Cardiac muscle cell (in vitro differentiated cells and primary cell): ENCODE data around the gene RAD51C. TPM values are rescaled to one million over a fixed set of nuclear protein-coding genes. Genes with fewer than 3 reads are reported as not detected.

Source experiments
- DNase-seq, 2 donors: peaks; one replicate each; pipeline versions ENCODE4 v3.0.0 to v3.0.0-alpha.2; 2010 to 2017; ENCODE audit warnings: low read depth in 1 of 2, low spot score in 1 of 2
- H3K27ac ChIP-seq: fragments of 200-600 bp; sonication (generic); 2 replicates; pipeline ENCODE4 v1.5.1; 2016
- H3K27me3 ChIP-seq: fragments of 200-600 bp; sonication (generic); 2 replicates; pipeline ENCODE4 v1.6.0; 2016; ENCODE audit warnings: control low read depth
- H3K36me3 ChIP-seq: fragments of 200-600 bp; sonication (generic); 2 replicates; pipeline ENCODE4 v1.5.1; 2016; ENCODE audit warnings: control low read depth
- H3K4me1 ChIP-seq: fragments of 200-600 bp; sonication (generic); 2 replicates; pipeline ENCODE4 v1.8.1; 2017; ENCODE audit warnings: low read depth, mild to moderate bottlenecking, mixed run types
- H3K4me3 ChIP-seq: fragments of 200-600 bp; sonication (generic); 2 replicates; pipeline ENCODE4 v1.5.1; 2016; ENCODE audit warnings: mild to moderate bottlenecking
- H3K9me3 ChIP-seq: fragments of 200-600 bp; sonication (generic); 2 replicates; pipeline ENCODE4 v1.5.1; 2017; ENCODE audit warnings: low read depth, mild to moderate bottlenecking, control low read depth
- polyA plus RNA-seq: library from polyadenylated mRNA; unstranded; fragments of >200 nt; fragmentation: Nextera tagmentation; extraction: Ambion mirVana; gene quantifications from 2 replicates; pipeline ENCODE4 v1.2.1, GENCODE V29; 2016
- total RNA-seq: library from RNA; depleted of rRNA; stranded (reverse); fragments of >200 nt; gene quantifications from 2 replicates; pipeline ENCODE4 v1.2.3, GENCODE V29; 2016
- TF ChIP-seq, protein P1 (sequence below): IDR thresholded peaks from 2 replicates; pipeline ENCODE4 v1.5.1; 2012; ENCODE audit warnings: low read depth, mild to moderate bottlenecking, low read length

The RAD51C gene
- total and polyA plus RNA-seq, 2 experiments from 2014 or later = 10.9 to 21.8 TPM

DNA sequence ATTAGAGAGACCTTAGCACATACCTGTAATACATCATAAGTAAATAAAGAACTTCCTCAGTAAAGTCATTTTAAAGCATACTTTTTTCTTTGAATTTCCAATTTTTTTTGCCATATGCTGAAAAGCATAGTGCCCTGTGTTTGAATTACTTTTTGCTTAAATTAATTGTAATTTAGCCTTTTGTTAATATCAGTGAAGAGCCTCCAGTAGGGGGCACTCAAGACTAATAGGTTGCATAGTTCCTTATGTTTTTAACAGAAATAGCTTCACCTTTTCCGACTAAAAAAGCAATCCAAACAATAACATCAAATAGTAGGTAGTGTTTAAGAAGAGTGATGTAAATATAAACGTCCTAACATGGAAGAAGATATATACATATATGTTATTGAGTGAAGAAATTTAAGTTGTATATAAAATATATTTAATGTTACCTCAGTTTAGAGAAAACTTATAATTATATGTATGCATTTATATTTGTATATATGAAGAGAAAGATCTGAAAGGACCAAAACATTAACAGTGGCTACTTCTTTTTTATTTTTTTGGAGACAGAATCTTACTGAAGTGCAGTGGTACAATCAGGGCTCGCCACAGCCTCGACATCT, 18.6 kb downstream of the RAD51C start:
- Histone ChIP-seq H3K27me3 (no peaks in the 10 kb centered on the region), H3K4me1 (peaks cover 7% of the 10 kb centered on the region), H3K4me3 (no peak overlapping the region), H3K36me3 (no peaks in the 10 kb centered on the region), H3K27ac (no peak overlapping the region), H3K9me3 (no peaks in the 10 kb centered on the region)
- DNase-seq = peak; percentile 70 to 79
- TF ChIP-seq, protein P1, sequence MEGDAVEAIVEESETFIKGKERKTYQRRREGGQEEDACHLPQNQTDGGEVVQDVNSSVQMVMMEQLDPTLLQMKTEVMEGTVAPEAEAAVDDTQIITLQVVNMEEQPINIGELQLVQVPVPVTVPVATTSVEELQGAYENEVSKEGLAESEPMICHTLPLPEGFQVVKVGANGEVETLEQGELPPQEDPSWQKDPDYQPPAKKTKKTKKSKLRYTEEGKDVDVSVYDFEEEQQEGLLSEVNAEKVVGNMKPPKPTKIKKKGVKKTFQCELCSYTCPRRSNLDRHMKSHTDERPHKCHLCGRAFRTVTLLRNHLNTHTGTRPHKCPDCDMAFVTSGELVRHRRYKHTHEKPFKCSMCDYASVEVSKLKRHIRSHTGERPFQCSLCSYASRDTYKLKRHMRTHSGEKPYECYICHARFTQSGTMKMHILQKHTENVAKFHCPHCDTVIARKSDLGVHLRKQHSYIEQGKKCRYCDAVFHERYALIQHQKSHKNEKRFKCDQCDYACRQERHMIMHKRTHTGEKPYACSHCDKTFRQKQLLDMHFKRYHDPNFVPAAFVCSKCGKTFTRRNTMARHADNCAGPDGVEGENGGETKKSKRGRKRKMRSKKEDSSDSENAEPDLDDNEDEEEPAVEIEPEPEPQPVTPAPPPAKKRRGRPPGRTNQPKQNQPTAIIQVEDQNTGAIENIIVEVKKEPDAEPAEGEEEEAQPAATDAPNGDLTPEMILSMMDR = peak; percentile 71

DNA sequence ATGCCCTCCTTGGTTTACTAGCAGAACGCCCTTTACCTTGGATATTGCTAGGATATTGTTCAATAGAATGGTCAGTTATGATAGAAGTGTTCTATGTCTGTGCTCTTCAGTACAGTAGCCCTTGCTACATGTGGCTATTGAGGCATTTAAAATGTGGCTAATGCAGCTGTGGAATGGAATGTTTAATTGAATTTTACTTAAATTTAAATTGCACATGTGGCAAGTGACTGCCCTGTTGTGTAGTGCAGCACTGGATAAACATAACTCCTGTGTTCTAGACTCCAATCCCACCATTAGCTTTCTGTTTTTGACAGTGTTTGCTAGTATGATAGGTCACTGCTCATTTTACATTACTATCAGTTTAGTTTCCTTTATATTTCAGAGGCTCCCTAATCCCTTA, 29.9 kb downstream of the RAD51C start:
- no peaks in the 10 kb centered on the region for H3K36me3 ChIP-seq
- no peaks in the 10 kb centered on the region for H3K9me3 ChIP-seq
- H3K4me3 ChIP-seq = no peak overlapping the region
- no peaks in the 10 kb centered on the region for H3K4me1 ChIP-seq
- TF ChIP-seq, protein P1 = no peak
- H3K27me3 ChIP-seq = no peaks in the 10 kb centered on the region
- no peak overlapping the region for H3K27ac ChIP-seq
- DNase-seq = no peak

DNA sequence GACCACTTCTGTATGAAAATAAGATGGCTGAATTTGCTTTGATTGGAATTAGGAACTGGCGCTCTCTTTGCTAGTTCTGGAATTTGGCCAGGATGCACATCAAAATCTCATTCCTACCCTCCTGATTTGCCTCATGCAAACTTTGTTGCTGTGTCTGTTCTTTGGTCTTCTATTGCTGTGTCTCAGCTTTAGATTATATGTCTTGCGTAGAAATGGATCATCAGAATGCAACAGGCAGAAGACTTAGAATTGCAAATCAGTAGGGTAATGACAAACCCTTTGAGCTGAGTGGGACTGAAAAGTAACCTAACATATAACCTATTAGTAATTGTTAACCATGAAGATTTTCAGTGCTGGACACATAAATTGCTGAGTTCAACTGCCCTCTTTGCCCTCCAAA, 30.3 kb downstream of the RAD51C start:
- Histone ChIP-seq H3K36me3 (no peaks in the 10 kb centered on the region), H3K4me3 (no peak overlapping the region), H3K4me1 (no peaks in the 10 kb centered on the region), H3K27ac (no peak overlapping the region), H3K9me3 (no peaks in the 10 kb centered on the region), H3K27me3 (no peaks in the 10 kb centered on the region)
- no peak for DNase-seq
- TF ChIP-seq, protein P1 = no peak

DNA sequence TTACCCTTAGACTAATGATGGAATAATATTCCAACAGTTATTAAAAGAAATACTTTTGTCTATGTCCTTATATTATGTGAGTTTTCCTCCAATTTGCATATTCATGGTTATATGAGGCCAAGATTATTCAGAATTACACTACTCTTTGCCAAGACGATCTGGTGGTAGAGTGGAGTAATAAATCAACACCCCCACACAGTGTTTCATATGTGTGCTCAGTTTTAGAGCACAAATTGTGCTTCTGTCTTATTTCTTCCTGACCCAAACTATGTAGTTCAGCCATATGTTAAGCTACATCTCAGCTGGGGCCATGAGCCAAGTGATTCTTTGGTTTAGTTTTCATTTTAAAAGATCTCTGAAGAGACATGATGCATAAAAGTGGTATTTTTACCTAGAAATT, 36.4 kb downstream of the RAD51C start:
- Histone ChIP-seq H3K27ac (no peak overlapping the region), H3K36me3 (no peaks in the 10 kb centered on the region), H3K27me3 (no peaks in the 10 kb centered on the region), H3K9me3 (no peaks in the 10 kb centered on the region), H3K4me3 (no peak overlapping the region), H3K4me1 (no peaks in the 10 kb centered on the region)
- TF ChIP-seq, protein P1 = no peak
- DNase-seq = no peak

DNA sequence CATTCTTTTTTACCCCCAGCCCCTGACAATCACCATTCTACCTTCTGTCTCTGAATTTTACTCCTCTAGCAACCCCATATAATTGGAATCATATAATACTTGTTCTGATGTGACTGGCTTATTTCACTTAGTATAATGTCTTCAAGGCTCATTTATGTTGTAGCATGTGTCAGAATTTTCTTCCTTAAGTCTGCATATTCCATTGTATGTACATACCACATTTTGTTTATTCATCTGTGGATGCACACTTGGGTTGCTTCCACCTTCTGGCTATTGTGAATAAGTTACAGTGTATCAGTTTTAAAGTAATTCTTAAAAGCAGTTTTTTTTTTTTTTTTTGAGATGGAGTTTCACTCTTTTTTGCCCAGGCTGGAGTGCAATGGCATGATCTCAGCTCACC, 38.5 kb downstream of the RAD51C start:
- Histone ChIP-seq H3K27me3 (no peaks in the 10 kb centered on the region), H3K4me3 (no peak overlapping the region), H3K27ac (no peak overlapping the region), H3K4me1 (no peaks in the 10 kb centered on the region), H3K36me3 (no peaks in the 10 kb centered on the region), H3K9me3 (no peaks in the 10 kb centered on the region)
- no peak for DNase-seq
- TF ChIP-seq, protein P1 = no peak
